A549 (cell line): ENCODE measurements around the gene PI4K2A.

Source experiments
- CEBPB ChIP-seq, 2 experiments: fragments of >200 bp in 1 of 2; sonication (Bioruptor Twin) in 1 of 2; formaldehyde crosslinking in 1 of 2; IDR thresholded peaks; 2 replicates each; pipeline ENCODE4 v1.6.1; 2012 to 2016
- FOSL2 ChIP-seq, 2 experiments: fragments of 450-650 bp in 1 of 2; fragments of >200 bp in 1 of 2; sonication (Bioruptor Twin) in 1 of 2; formaldehyde crosslinking; IDR thresholded peaks; 2 replicates each; pipeline versions ENCODE4 v1.5.0 to v1.6.1; 2016 to 2020; ENCODE audit warnings: mild to moderate bottlenecking in 1 of 2, moderate library complexity in 1 of 2
- JUN ChIP-seq, 2 experiments: fragments of >200 bp; sonication (Bioruptor Twin); formaldehyde crosslinking; IDR thresholded peaks; 2 replicates in 1 of 2; 3 replicates in 1 of 2; pipeline ENCODE4 v1.6.1; 2016 to 2017
- PBX3 ChIP-seq: IDR thresholded peaks from 2 replicates; pipeline ENCODE4 v1.6.1; 2012
- REST ChIP-seq: fragments of 200-600 bp; sonication (generic); IDR thresholded peaks from 2 replicates; pipeline ENCODE4 v1.6.1; 2016; ENCODE audit warnings: antibody characterized with exemption, mild to moderate bottlenecking, moderate library complexity
- TF ChIP-seq, protein P1 (sequence below): fragments of 150-350 bp; IDR thresholded peaks from 2 replicates; pipeline ENCODE4 v1.6.1; 2014; ENCODE audit warnings: low read depth, mild to moderate bottlenecking, low read length
- TF ChIP-seq, protein P2 (sequence below): fragments of >200 bp; sonication (Bioruptor Twin); formaldehyde crosslinking; IDR thresholded peaks from 3 replicates; pipeline ENCODE4 v1.5.1; 2016

GRCh38 chr10:97715259-97715874 is 74.9 kb downstream of the PI4K2A start:
- TF ChIP-seq, protein P1, sequence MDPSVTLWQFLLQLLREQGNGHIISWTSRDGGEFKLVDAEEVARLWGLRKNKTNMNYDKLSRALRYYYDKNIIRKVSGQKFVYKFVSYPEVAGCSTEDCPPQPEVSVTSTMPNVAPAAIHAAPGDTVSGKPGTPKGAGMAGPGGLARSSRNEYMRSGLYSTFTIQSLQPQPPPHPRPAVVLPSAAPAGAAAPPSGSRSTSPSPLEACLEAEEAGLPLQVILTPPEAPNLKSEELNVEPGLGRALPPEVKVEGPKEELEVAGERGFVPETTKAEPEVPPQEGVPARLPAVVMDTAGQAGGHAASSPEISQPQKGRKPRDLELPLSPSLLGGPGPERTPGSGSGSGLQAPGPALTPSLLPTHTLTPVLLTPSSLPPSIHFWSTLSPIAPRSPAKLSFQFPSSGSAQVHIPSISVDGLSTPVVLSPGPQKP = no peak
- TF ChIP-seq, protein P2, sequence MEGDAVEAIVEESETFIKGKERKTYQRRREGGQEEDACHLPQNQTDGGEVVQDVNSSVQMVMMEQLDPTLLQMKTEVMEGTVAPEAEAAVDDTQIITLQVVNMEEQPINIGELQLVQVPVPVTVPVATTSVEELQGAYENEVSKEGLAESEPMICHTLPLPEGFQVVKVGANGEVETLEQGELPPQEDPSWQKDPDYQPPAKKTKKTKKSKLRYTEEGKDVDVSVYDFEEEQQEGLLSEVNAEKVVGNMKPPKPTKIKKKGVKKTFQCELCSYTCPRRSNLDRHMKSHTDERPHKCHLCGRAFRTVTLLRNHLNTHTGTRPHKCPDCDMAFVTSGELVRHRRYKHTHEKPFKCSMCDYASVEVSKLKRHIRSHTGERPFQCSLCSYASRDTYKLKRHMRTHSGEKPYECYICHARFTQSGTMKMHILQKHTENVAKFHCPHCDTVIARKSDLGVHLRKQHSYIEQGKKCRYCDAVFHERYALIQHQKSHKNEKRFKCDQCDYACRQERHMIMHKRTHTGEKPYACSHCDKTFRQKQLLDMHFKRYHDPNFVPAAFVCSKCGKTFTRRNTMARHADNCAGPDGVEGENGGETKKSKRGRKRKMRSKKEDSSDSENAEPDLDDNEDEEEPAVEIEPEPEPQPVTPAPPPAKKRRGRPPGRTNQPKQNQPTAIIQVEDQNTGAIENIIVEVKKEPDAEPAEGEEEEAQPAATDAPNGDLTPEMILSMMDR = no peak
- TF ChIP-seq REST = no peak
- TF ChIP-seq JUN (IDR thresholded peaks at IDR 0.05) = no peak
- TF ChIP-seq CEBPB (IDR thresholded peaks at IDR 0.05) = no peak
- TF ChIP-seq PBX3 = no peak
- no peak for TF ChIP-seq FOSL2 (IDR thresholded peaks at IDR 0.05)
- TF ChIP-seq FOSL2 (CRISPR knock-in tag; IDR thresholded peaks at IDR 0.05) = no peak
